Endothelial cell of coronary artery (primary cell): ENCODE data around the gene SLC34A3. TPM values are rescaled to one million over a fixed set of nuclear protein-coding genes. Genes with fewer than 3 reads are reported as not detected.

Experiments used
- total RNA-seq: library from RNA; depleted of rRNA; stranded (reverse); fragments of >200 nt; gene quantifications from 2 replicates; pipeline ENCODE4 v1.2.3, GENCODE V29; 2014

SLC34A3 gene
- total RNA-seq, 1 donor from 2014 or later, result not detected

Other genes starting within 250 kb of the SLC34A3 start
- gene LCNL1, start 247.9 kb upstream of the SLC34A3 start, total RNA-seq, result 0.19 TPM in 1 of 2 replicates, not detected in the other
- gene PAXX, start 238.5 kb upstream of the SLC34A3 start, total RNA-seq, result 14.8 and 18.4 TPM in 2 replicates
- gene CLIC3, start 234.3 kb upstream of the SLC34A3 start, total RNA-seq, result 0.90 and 7.6 TPM in 2 replicates
- gene ABCA2, start 202.7 kb upstream of the SLC34A3 start, total RNA-seq, result 11.0 and 27.3 TPM in 2 replicates
- not detected in 2 replicates for gene FUT7, start 198.8 kb upstream of the SLC34A3 start, total RNA-seq
- 29.4 and 39.3 TPM in 2 replicates for gene NPDC1, start 184.7 kb upstream of the SLC34A3 start, total RNA-seq
- gene ENTPD2, start 176.8 kb upstream of the SLC34A3 start, total RNA-seq, result not detected in 2 replicates
- 5.5 and 15.9 TPM in 2 replicates for gene SAPCD2, start 160.3 kb upstream of the SLC34A3 start, total RNA-seq
- gene UAP1L1, start 153.4 kb upstream of the SLC34A3 start, total RNA-seq, result 8.7 and 11.6 TPM in 2 replicates
- 54.5 and 71.4 TPM in 2 replicates for gene MAN1B1, start 143.9 kb upstream of the SLC34A3 start, total RNA-seq
- 76.0 and 87.4 TPM in 2 replicates for gene DPP7, start 116.2 kb upstream of the SLC34A3 start, total RNA-seq
- gene GRIN1, start 91.7 kb upstream of the SLC34A3 start, total RNA-seq, result under 0.01 and 0.09 TPM in 2 replicates
- not detected in 2 replicates for gene LRRC26, start 60.9 kb upstream of the SLC34A3 start, total RNA-seq
- gene TMEM210, start 58.8 kb upstream of the SLC34A3 start, total RNA-seq, result not detected in 2 replicates
- gene ANAPC2, start 42.3 kb upstream of the SLC34A3 start, total RNA-seq, result 21.3 and 26.8 TPM in 2 replicates
- 108 and 110 TPM in 2 replicates for gene SSNA1, start 42.2 kb upstream of the SLC34A3 start, total RNA-seq
- 4.4 and 5.6 TPM in 2 replicates for gene TPRN, start 30.2 kb upstream of the SLC34A3 start, total RNA-seq
- 22.7 and 26.8 TPM in 2 replicates for gene TMEM203, start 25.3 kb upstream of the SLC34A3 start, total RNA-seq
- 2.7 and 3.7 TPM in 2 replicates for gene NDOR1, start 25.2 kb upstream of the SLC34A3 start, total RNA-seq
- 0.09 and 0.19 TPM in 2 replicates for gene RNF208, start 8.7 kb upstream of the SLC34A3 start, total RNA-seq
- gene CYSRT1, start 5.7 kb upstream of the SLC34A3 start, total RNA-seq, result 0.19 and 0.45 TPM in 2 replicates
- gene RNF224, start 3.4 kb upstream of the SLC34A3 start, total RNA-seq, result under 0.01 TPM in 1 of 2 replicates, not detected in the other
- 208 and 307 TPM in 2 replicates for gene TUBB4B, start 10.4 kb downstream of the SLC34A3 start, total RNA-seq
- gene STPG3, start 20.4 kb downstream of the SLC34A3 start, total RNA-seq, result not detected in 2 replicates
- 63.9 and 65.0 TPM in 2 replicates for gene NELFB, start 24.4 kb downstream of the SLC34A3 start, total RNA-seq
- gene TOR4A, start 46.8 kb downstream of the SLC34A3 start, total RNA-seq, result 27.3 and 27.6 TPM in 2 replicates
- gene NRARP, start 71.4 kb downstream of the SLC34A3 start, total RNA-seq, result 23.3 and 32.2 TPM in 2 replicates
- 11.7 and 19.9 TPM in 2 replicates for gene EXD3, start 192.3 kb downstream of the SLC34A3 start, total RNA-seq
- gene NOXA1, start 192.5 kb downstream of the SLC34A3 start, total RNA-seq, result 0.18 and 0.56 TPM in 2 replicates
- gene ENTPD8, start 210.5 kb downstream of the SLC34A3 start, total RNA-seq, result under 0.01 TPM in 1 of 2 replicates, not detected in the other
- 16.4 and 23.6 TPM in 2 replicates for gene NSMF, start 228.4 kb downstream of the SLC34A3 start, total RNA-seq